A549 (cell line): ENCODE data around the gene CDC42SE2. TPM values are rescaled to one million over a fixed set of nuclear protein-coding genes. Genes with fewer than 3 reads are reported as not detected.

Experiments used
- ATAC-seq, 2 experiments: fragments of 200-7000 bp in 1 of 2; fragments of >200 bp in 1 of 2; cut with Nextera tagmentation in 1 of 2; cut with Tn5 transposase in 1 of 2; 3 replicates each; pipeline versions ENCODE4 v1.8.0 to v1.9.1; 2018 to 2020; ENCODE audit warnings: mild to moderate bottlenecking in 1 of 2, moderate library complexity in 1 of 2
- CTCF ChIA-PET: fragments of 300-600 bp; sonication (Branson Sonifier 250); formaldehyde crosslinking; extraction: SDS; loops from one replicate; lab custom pipeline; 2021; ENCODE audit warnings: antibody characterized with exemption, inconsistent platforms; lab: Yijun Ruan, JAX
- POLR2A ChIA-PET: fragments of 350-600 bp; formaldehyde crosslinking; extraction: SDS; loops from one replicate; lab custom pipeline; 2021; ENCODE audit warnings: antibody characterized with exemption, inconsistent platforms; lab: Yijun Ruan, JAX
- DNase-seq, 2 experiments: peaks; one replicate each; pipeline versions ENCODE4 v3.0.0 to v3.0.0-alpha.2; 2011 to 2016; ENCODE audit warnings: low read depth in 1 of 2, low spot score in 1 of 2
- FAIRE-seq: peaks from 2 replicates; lab custom pipeline; 2011; peaks lifted over from hg19 to GRCh38; lab: Jason Lieb, UNC
- H3K27ac ChIP-seq, 2 experiments: fragments of >200 bp; sonication (Bioruptor Twin); formaldehyde crosslinking; 3 replicates each; pipeline ENCODE4 v1.5.1; 2016 to 2017
- H3K4me1 ChIP-seq: fragments of >200 bp; sonication (Bioruptor Twin); formaldehyde crosslinking; 3 replicates; pipeline ENCODE4 v1.6.1; 2016
- H3K4me2 ChIP-seq: fragments of >200 bp; sonication (Bioruptor Twin); formaldehyde crosslinking; 3 replicates; pipeline ENCODE4 v1.6.1; 2016
- H3K4me3 ChIP-seq: fragments of >200 bp; sonication (Bioruptor Twin); formaldehyde crosslinking; 3 replicates; pipeline ENCODE4 v1.5.1; 2016
- H3K9me3 ChIP-seq: fragments of >200 bp; sonication (Bioruptor Twin); formaldehyde crosslinking; 3 replicates; pipeline ENCODE4 v1.6.1; 2016
- BHLHE40 ChIP-seq: IDR thresholded peaks from 2 replicates; pipeline ENCODE4 v1.6.1; 2012; ENCODE audit warnings: low read depth, low read length, inconsistent platforms
- CBX8 ChIP-seq: fragments of 200-600 bp; sonication (generic); IDR thresholded peaks from 2 replicates; pipeline ENCODE4 v1.6.1; 2016
- CHD4 ChIP-seq: fragments of 200-600 bp; sonication (generic); IDR thresholded peaks from 2 replicates; pipeline ENCODE4 v1.6.1; 2016; ENCODE audit warnings: antibody characterized with exemption, mild to moderate bottlenecking, borderline replicate concordance
- EHMT2 ChIP-seq: fragments of 200-600 bp; sonication (generic); IDR thresholded peaks from 2 replicates; pipeline ENCODE4 v1.6.1; 2016; ENCODE audit warnings: antibody characterized with exemption, low read depth, mild to moderate bottlenecking, moderate library complexity
- ESRRA ChIP-seq: fragments of 150-350 bp; IDR thresholded peaks from 2 replicates; pipeline ENCODE4 v1.6.1; 2014; ENCODE audit warnings: mild to moderate bottlenecking, low read length, borderline replicate concordance
- MAZ ChIP-seq: fragments of 150-350 bp; IDR thresholded peaks from 2 replicates; pipeline ENCODE4 v1.6.1; 2014; ENCODE audit warnings: antibody characterized with exemption, low read depth, low read length, borderline replicate concordance
- MYC ChIP-seq: IDR thresholded peaks from 2 replicates; pipeline ENCODE4 v1.6.1; 2012; ENCODE audit warnings: mild to moderate bottlenecking, inconsistent platforms, low read length, improper control_type of control experiment, borderline replicate concordance
- POLR2AphosphoS2 ChIP-seq: conservative IDR thresholded peaks from 2 replicates; pipeline ENCODE4 v1.6.1; 2012; ENCODE audit warnings: low read length, improper control_type of control experiment, inconsistent platforms
- RARB ChIP-seq: fragments of 250-450 bp; sonication (Bioruptor Pico); IDR thresholded peaks from 2 replicates; pipeline ENCODE4 v1.8.0; 2021; ENCODE audit warnings: mild to moderate bottlenecking, moderate library complexity
- RFX5 ChIP-seq: fragments of 450-650 bp; IDR thresholded peaks from 2 replicates; pipeline ENCODE4 v1.7.1; 2014; ENCODE audit warnings: antibody characterized with exemption, mild to moderate bottlenecking, moderate library complexity
- TFCP2L1 ChIP-seq: fragments of 250-450 bp; sonication (Bioruptor Pico); IDR thresholded peaks from 2 replicates; pipeline ENCODE4 v1.5.0; 2021; ENCODE audit warnings: mild to moderate bottlenecking
- ZFP36 ChIP-seq: fragments of 450-650 bp; IDR thresholded peaks from 2 replicates; pipeline ENCODE4 v1.6.1; 2014; ENCODE audit warnings: borderline replicate concordance; ENCODE audit not compliant: partially characterized antibody
- WGBS: methylation state at CpG from one replicate; pipeline ENCODE4 v1.1.6; 2017; ENCODE audit errors: missing lambda C conversion rate; 5-methylcytosine and 5-hydroxymethylcytosine counted together
- polyA plus RNA-seq, 4 experiments: library from polyadenylated mRNA; depleted of rRNA in 3 of 4; stranded (reverse); fragments of >200 nt; fragmentation: RNase III in 1 of 4; extraction: RNeasy Plus Mini Kit Qiagen cat#74134 plus additional on column Dnase treatment in 1 of 4; gene quantifications; 2 replicates in 3 of 4; 3 replicates in 1 of 4; pipeline ENCODE4 v1.2.3, GENCODE V29; 2011 to 2017
- TF ChIP-seq, protein P1 (sequence below): IDR thresholded peaks from 2 replicates; pipeline ENCODE4 v1.6.1; 2012; ENCODE audit warnings: low read depth, borderline replicate concordance
- TF ChIP-seq, protein P2 (sequence below): fragments of 200-600 bp; sonication (generic); IDR thresholded peaks from 2 replicates; pipeline ENCODE4 v1.6.1; 2016; ENCODE audit warnings: antibody characterized with exemption, mild to moderate bottlenecking, moderate library complexity
- TF ChIP-seq, protein P3 (sequence below): fragments of 450-650 bp; IDR thresholded peaks from 2 replicates; pipeline ENCODE4 v1.6.1; 2014; ENCODE audit warnings: antibody characterized with exemption
- TF ChIP-seq, protein P4 (sequence below): fragments of >200 bp; sonication (Bioruptor Twin); formaldehyde crosslinking; IDR thresholded peaks from 3 replicates; pipeline ENCODE4 v1.6.1; 2016
- TF ChIP-seq, protein P5 (sequence below): fragments of >200 bp; sonication (Bioruptor Twin); formaldehyde crosslinking; IDR thresholded peaks from 3 replicates; pipeline ENCODE4 v1.5.1; 2016
- TF ChIP-seq, protein P6 (sequence below): fragments of 250-450 bp; sonication (Bioruptor Pico); IDR thresholded peaks from 2 replicates; pipeline ENCODE4 v1.5.0; 2021; ENCODE audit warnings: mild to moderate bottlenecking, moderate library complexity, borderline replicate concordance
- TF ChIP-seq, protein P7 (sequence below): IDR thresholded peaks from 2 replicates; pipeline ENCODE4 v1.6.1; 2012
- TF ChIP-seq, protein P8 (sequence below): fragments of 250-450 bp; sonication (Bioruptor Pico); IDR thresholded peaks from 2 replicates; pipeline ENCODE4 v1.5.0; 2020; ENCODE audit warnings: low read depth, mild to moderate bottlenecking, moderate library complexity

The CDC42SE2 gene
- polyA plus RNA-seq, 2 of the 4 experiments (the other 2 are of a cell fraction): 25.8 to 66.4 TPM

DNA sequence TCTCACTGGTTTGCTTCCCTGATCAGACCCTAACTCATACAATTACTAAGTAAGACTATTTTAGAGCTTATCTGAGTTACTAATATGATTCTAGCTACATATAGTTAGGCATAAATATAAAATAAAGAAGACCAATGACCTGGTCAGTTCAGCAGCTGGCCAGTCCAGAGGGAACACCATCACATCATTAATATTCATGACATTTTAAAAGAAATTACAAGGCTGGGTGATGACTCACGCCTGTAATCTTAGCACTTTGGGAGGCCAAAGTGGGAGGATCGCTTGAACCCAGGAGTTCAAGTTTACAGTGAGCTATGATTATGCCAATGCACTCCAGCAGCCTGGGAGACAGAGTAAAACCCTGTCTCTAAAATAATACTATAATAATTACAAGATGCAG, 37.0 kb upstream of the CDC42SE2 start:
- 63% methylated on average over 2 of the region's 2 CpGs for WGBS
- CTCF ChIA-PET: no interaction called here
- POLR2A ChIA-PET: no interaction called here

More for the DNA sequence above, 37.0 kb upstream of the CDC42SE2 start:
- no peak overlapping the region for H3K4me3 ChIP-seq
- DNase-seq (no peak), FAIRE-seq (no peak), ATAC-seq (no peak)
- peaks cover 6% of the 10 kb centered on the region for H3K4me1 ChIP-seq
- H3K27ac ChIP-seq: no peak overlapping the region
- no peak overlapping the region for H3K4me2 ChIP-seq
- TF ChIP-seq, protein P1, sequence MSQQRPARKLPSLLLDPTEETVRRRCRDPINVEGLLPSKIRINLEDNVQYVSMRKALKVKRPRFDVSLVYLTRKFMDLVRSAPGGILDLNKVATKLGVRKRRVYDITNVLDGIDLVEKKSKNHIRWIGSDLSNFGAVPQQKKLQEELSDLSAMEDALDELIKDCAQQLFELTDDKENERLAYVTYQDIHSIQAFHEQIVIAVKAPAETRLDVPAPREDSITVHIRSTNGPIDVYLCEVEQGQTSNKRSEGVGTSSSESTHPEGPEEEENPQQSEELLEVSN: no peak
- TF ChIP-seq MAZ (no peak), MYC (no peak), RARB (no peak), CHD4 (no peak), POLR2AphosphoS2 (no peak), RFX5 (no peak), EHMT2 (no peak), ESRRA (no peak), BHLHE40 (no peak), CBX8 (no peak), ZFP36 (no peak), TFCP2L1 (CRISPR knock-in tag) (no peak)
- TF ChIP-seq, protein P2, sequence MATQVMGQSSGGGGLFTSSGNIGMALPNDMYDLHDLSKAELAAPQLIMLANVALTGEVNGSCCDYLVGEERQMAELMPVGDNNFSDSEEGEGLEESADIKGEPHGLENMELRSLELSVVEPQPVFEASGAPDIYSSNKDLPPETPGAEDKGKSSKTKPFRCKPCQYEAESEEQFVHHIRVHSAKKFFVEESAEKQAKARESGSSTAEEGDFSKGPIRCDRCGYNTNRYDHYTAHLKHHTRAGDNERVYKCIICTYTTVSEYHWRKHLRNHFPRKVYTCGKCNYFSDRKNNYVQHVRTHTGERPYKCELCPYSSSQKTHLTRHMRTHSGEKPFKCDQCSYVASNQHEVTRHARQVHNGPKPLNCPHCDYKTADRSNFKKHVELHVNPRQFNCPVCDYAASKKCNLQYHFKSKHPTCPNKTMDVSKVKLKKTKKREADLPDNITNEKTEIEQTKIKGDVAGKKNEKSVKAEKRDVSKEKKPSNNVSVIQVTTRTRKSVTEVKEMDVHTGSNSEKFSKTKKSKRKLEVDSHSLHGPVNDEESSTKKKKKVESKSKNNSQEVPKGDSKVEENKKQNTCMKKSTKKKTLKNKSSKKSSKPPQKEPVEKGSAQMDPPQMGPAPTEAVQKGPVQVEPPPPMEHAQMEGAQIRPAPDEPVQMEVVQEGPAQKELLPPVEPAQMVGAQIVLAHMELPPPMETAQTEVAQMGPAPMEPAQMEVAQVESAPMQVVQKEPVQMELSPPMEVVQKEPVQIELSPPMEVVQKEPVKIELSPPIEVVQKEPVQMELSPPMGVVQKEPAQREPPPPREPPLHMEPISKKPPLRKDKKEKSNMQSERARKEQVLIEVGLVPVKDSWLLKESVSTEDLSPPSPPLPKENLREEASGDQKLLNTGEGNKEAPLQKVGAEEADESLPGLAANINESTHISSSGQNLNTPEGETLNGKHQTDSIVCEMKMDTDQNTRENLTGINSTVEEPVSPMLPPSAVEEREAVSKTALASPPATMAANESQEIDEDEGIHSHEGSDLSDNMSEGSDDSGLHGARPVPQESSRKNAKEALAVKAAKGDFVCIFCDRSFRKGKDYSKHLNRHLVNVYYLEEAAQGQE: no peak
- TF ChIP-seq, protein P3, sequence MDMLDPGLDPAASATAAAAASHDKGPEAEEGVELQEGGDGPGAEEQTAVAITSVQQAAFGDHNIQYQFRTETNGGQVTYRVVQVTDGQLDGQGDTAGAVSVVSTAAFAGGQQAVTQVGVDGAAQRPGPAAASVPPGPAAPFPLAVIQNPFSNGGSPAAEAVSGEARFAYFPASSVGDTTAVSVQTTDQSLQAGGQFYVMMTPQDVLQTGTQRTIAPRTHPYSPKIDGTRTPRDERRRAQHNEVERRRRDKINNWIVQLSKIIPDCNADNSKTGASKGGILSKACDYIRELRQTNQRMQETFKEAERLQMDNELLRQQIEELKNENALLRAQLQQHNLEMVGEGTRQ: no peak
- TF ChIP-seq, protein P4, sequence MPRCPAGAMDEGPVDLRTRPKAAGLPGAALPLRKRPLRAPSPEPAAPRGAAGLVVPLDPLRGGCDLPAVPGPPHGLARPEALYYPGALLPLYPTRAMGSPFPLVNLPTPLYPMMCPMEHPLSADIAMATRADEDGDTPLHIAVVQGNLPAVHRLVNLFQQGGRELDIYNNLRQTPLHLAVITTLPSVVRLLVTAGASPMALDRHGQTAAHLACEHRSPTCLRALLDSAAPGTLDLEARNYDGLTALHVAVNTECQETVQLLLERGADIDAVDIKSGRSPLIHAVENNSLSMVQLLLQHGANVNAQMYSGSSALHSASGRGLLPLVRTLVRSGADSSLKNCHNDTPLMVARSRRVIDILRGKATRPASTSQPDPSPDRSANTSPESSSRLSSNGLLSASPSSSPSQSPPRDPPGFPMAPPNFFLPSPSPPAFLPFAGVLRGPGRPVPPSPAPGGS: no peak
- TF ChIP-seq, protein P5, sequence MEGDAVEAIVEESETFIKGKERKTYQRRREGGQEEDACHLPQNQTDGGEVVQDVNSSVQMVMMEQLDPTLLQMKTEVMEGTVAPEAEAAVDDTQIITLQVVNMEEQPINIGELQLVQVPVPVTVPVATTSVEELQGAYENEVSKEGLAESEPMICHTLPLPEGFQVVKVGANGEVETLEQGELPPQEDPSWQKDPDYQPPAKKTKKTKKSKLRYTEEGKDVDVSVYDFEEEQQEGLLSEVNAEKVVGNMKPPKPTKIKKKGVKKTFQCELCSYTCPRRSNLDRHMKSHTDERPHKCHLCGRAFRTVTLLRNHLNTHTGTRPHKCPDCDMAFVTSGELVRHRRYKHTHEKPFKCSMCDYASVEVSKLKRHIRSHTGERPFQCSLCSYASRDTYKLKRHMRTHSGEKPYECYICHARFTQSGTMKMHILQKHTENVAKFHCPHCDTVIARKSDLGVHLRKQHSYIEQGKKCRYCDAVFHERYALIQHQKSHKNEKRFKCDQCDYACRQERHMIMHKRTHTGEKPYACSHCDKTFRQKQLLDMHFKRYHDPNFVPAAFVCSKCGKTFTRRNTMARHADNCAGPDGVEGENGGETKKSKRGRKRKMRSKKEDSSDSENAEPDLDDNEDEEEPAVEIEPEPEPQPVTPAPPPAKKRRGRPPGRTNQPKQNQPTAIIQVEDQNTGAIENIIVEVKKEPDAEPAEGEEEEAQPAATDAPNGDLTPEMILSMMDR: no peak
- TF ChIP-seq, protein P6, sequence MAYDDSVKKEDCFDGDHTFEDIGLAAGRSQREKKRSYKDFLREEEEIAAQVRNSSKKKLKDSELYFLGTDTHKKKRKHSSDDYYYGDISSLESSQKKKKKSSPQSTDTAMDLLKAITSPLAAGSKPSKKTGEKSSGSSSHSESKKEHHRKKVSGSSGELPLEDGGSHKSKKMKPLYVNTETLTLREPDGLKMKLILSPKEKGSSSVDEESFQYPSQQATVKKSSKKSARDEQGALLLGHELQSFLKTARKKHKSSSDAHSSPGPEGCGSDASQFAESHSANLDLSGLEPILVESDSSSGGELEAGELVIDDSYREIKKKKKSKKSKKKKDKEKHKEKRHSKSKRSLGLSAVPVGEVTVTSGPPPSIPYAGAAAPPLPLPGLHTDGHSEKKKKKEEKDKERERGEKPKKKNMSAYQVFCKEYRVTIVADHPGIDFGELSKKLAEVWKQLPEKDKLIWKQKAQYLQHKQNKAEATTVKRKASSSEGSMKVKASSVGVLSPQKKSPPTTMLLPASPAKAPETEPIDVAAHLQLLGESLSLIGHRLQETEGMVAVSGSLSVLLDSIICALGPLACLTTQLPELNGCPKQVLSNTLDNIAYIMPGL (CRISPR knock-in tag): no peak
- TF ChIP-seq, protein P7, sequence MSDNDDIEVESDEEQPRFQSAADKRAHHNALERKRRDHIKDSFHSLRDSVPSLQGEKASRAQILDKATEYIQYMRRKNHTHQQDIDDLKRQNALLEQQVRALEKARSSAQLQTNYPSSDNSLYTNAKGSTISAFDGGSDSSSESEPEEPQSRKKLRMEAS: no peak
- TF ChIP-seq, protein P8, sequence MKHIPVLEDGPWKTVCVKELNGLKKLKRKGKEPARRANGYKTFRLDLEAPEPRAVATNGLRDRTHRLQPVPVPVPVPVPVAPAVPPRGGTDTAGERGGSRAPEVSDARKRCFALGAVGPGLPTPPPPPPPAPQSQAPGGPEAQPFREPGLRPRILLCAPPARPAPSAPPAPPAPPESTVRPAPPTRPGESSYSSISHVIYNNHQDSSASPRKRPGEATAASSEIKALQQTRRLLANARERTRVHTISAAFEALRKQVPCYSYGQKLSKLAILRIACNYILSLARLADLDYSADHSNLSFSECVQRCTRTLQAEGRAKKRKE (CRISPR knock-in tag): no peak
- no peaks in the 10 kb centered on the region for H3K9me3 ChIP-seq
